ENCODE data around the gene CHD1L. TPM values are rescaled to one million over a fixed set of nuclear protein-coding genes. Genes with fewer than 3 reads are reported as not detected.

Gene CHD1L
- total and polyA plus RNA-seq, 2 experiments from 2014 or later = 29.8 to 43.9 TPM

- Histone ChIP-seq H3K9me2 (ENCODE audit: insufficient read depth) (no peaks in the 10 kb centered on the region), H3K27me3 (ENCODE audit: insufficient read depth) (no peaks in the 10 kb centered on the region), H3K36me3 (ENCODE audit: insufficient read depth) (no peaks in the 10 kb centered on the region), H3K79me2 (replicated peaks; ENCODE audit: insufficient read depth) (no peaks in the 10 kb centered on the region), H3K4me2 (peak overlapping the region; percentile 51), H2AFZ (no peak overlapping the region), H3K27ac (ENCODE audit: low read depth) (peak overlapping the region; percentile 89), H4K20me1 (replicated peaks; ENCODE audit: insufficient read depth) (no peaks in the 10 kb centered on the region), H3K4me3 (peak overlapping the region; percentile 19), H3K4me1 (ENCODE audit: insufficient read depth) (peaks cover 35% of the 10 kb centered on the region), H3F3A (replicated peaks; ENCODE audit: low read depth) (no peaks in the 10 kb centered on the region)
- TF ChIP-seq NANOG (IDR thresholded peaks at IDR 0.05; ENCODE audit: borderline replicate concordance) (peak; percentile 75; the same call in 1 of the 2 replicates), STAT1 (IDR thresholded peaks at IDR 0.05; ENCODE audit: unreplicated experiment) (no peak)
- Mint-ChIP-seq H3K4me3 (peak overlapping the region; percentile 38), H3K9me3 (no peaks in the 10 kb centered on the region), H3K36me3 (ENCODE audit: low read depth) (no peaks in the 10 kb centered on the region), H3K27ac (peak overlapping the region; percentile 49), H3K27me3 (ENCODE audit: insufficient read depth, low read depth, poor library complexity) (peaks cover 6% of the 10 kb centered on the region), H3K4me1 (peaks cover 44% of the 10 kb centered on the region)
- peak; percentile 85 for ATAC-seq
- peak; percentile 65 for DNase-seq (ENCODE audit: low spot score)
Observed at GRCh38 chr1:147336291-147336690, 93.8 kb downstream of the CHD1L start.

GRCh38 chr1:147337040-147337630 is 94.7 kb downstream of the CHD1L start:
- H3K4me1 Mint-ChIP-seq = peaks cover 39% of the 10 kb centered on the region
- Histone ChIP-seq H3K4me2 (peak overlapping the region; percentile 51), H3K27ac (ENCODE audit: low read depth) (peak overlapping the region; percentile 63), H4K20me1 (replicated peaks; ENCODE audit: insufficient read depth) (no peaks in the 10 kb centered on the region), H2AFZ (no peak overlapping the region), H3F3A (replicated peaks; ENCODE audit: low read depth) (no peaks in the 10 kb centered on the region), H3K9me2 (ENCODE audit: insufficient read depth) (no peaks in the 10 kb centered on the region), H3K27me3 (ENCODE audit: insufficient read depth) (no peaks in the 10 kb centered on the region), H3K4me3 (peak overlapping the region; percentile 19), H3K4me1 (ENCODE audit: insufficient read depth) (peaks cover 29% of the 10 kb centered on the region), H3K79me2 (replicated peaks; ENCODE audit: insufficient read depth) (no peaks in the 10 kb centered on the region), H3K36me3 (ENCODE audit: insufficient read depth) (no peaks in the 10 kb centered on the region)
- no peaks in the 10 kb centered on the region for H3K36me3 Mint-ChIP-seq (ENCODE audit: low read depth)
- H3K4me3 Mint-ChIP-seq = peak overlapping the region; percentile 38
- peaks cover 6% of the 10 kb centered on the region for H3K27me3 Mint-ChIP-seq (ENCODE audit: insufficient read depth, low read depth, poor library complexity)
- ATAC-seq (peak; percentile 90), DNase-seq (ENCODE audit: low spot score) (peak; percentile 97)
- peak overlapping the region; percentile 49 for H3K27ac Mint-ChIP-seq
- H3K9me3 Mint-ChIP-seq = no peaks in the 10 kb centered on the region
- TF ChIP-seq ZNF462 (CRISPR knock-in tag; IDR thresholded peaks at IDR 0.05) (no peak), EZH2 (IDR thresholded peaks at IDR 0.05; ENCODE audit: low read depth, unreplicated experiment) (no peak), POLR2AphosphoS5 (IDR thresholded peaks at IDR 0.05; ENCODE audit: low read depth) (no peak), ETS1 (IDR thresholded peaks at IDR 0.05) (no peak), NANOG (IDR thresholded peaks at IDR 0.05; ENCODE audit: borderline replicate concordance) (no peak), CTCF (conservative IDR thresholded peaks at IDR 0.05; ENCODE audit: low read depth in 2 of 2) (no peak)
- TF ChIP-seq, protein P1, sequence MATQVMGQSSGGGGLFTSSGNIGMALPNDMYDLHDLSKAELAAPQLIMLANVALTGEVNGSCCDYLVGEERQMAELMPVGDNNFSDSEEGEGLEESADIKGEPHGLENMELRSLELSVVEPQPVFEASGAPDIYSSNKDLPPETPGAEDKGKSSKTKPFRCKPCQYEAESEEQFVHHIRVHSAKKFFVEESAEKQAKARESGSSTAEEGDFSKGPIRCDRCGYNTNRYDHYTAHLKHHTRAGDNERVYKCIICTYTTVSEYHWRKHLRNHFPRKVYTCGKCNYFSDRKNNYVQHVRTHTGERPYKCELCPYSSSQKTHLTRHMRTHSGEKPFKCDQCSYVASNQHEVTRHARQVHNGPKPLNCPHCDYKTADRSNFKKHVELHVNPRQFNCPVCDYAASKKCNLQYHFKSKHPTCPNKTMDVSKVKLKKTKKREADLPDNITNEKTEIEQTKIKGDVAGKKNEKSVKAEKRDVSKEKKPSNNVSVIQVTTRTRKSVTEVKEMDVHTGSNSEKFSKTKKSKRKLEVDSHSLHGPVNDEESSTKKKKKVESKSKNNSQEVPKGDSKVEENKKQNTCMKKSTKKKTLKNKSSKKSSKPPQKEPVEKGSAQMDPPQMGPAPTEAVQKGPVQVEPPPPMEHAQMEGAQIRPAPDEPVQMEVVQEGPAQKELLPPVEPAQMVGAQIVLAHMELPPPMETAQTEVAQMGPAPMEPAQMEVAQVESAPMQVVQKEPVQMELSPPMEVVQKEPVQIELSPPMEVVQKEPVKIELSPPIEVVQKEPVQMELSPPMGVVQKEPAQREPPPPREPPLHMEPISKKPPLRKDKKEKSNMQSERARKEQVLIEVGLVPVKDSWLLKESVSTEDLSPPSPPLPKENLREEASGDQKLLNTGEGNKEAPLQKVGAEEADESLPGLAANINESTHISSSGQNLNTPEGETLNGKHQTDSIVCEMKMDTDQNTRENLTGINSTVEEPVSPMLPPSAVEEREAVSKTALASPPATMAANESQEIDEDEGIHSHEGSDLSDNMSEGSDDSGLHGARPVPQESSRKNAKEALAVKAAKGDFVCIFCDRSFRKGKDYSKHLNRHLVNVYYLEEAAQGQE (IDR thresholded peaks at IDR 0.05; ENCODE audit: unreplicated experiment) = no peak

All from GM23338 (cell line).